SU-DHL-6 (cell line): ENCODE measurements around the gene CBFB.

Source experiments
- H2AFZ ChIP-seq: fragments of 200-600 bp; sonication (generic); 2 replicates; pipeline ENCODE4 v1.6.1; 2014; ENCODE audit warnings: low read depth, mild to moderate bottlenecking, moderate library complexity, mixed read lengths, antibody characterized with exemption, low read length; ENCODE audit not compliant: severe bottlenecking
- H3F3A ChIP-seq: fragments of 200-600 bp; shearing (Covaris generic); 2 replicates; pipeline ENCODE4 v1.6.0; 2016; ENCODE audit warnings: antibody characterized with exemption, mild to moderate bottlenecking; ENCODE audit not compliant: insufficient read depth
- H3K27ac ChIP-seq: fragments of 200-600 bp; sonication (generic); 2 replicates; pipeline ENCODE4 v1.5.1; 2016; ENCODE audit warnings: low read depth, mild to moderate bottlenecking, low read length, moderate library complexity, mixed read lengths
- H3K27me3 ChIP-seq: fragments of 200-600 bp; sonication (generic), shearing (Covaris generic); 2 replicates; pipeline ENCODE4 v1.6.0; 2014; ENCODE audit warnings: mild to moderate bottlenecking, low read length
- H3K36me3 ChIP-seq: fragments of 200-600 bp; sonication (generic); 2 replicates; pipeline ENCODE4 v1.6.1; 2014; ENCODE audit warnings: mild to moderate bottlenecking, low read length, mixed read lengths
- H3K4me2 ChIP-seq: fragments of 300-600, 200-600 bp; shearing (Covaris generic), sonication (generic); 2 replicates; pipeline ENCODE4 v1.6.0; 2014; ENCODE audit warnings: low read length, low read depth, mild to moderate bottlenecking; ENCODE audit not compliant: poor library complexity, severe bottlenecking
- H3K4me3 ChIP-seq: fragments of 200-600 bp; sonication (generic); 2 replicates; pipeline ENCODE4 v1.5.1; 2014; ENCODE audit warnings: antibody characterized with exemption, low read length, mild to moderate bottlenecking, mixed read lengths; ENCODE audit not compliant: insufficient read depth, poor library complexity, severe bottlenecking
- H3K79me2 ChIP-seq: fragments of 200-600 bp; sonication (generic); 2 replicates; pipeline ENCODE4 v1.6.1; 2014; ENCODE audit warnings: mild to moderate bottlenecking, low read length, moderate library complexity; ENCODE audit not compliant: insufficient read depth
- H3K9ac ChIP-seq: fragments of 200-600 bp; sonication (generic); 2 replicates; pipeline ENCODE4 v1.7.0; 2014; ENCODE audit warnings: mild to moderate bottlenecking, low read length
- H3K9me2 ChIP-seq: fragments of 200-600 bp; sonication (generic); replicated peaks from 2 replicates; pipeline ENCODE4 v1.6.1; 2014; ENCODE audit warnings: low read length; ENCODE audit not compliant: insufficient read depth
- H3K9me3 ChIP-seq: fragments of 200-600 bp; sonication (generic); 2 replicates; pipeline ENCODE4 v1.6.1; 2014; ENCODE audit warnings: low read length, mixed read lengths; ENCODE audit not compliant: insufficient read depth
- H4K20me1 ChIP-seq: fragments of 200-600 bp; sonication (generic); 2 replicates; pipeline ENCODE4 v1.6.1; 2014; ENCODE audit warnings: low read depth, mild to moderate bottlenecking, antibody characterized with exemption, low read length, moderate library complexity, mixed read lengths
- CTCF ChIP-seq: fragments of 200-600 bp; sonication (generic); IDR thresholded peaks from one replicate; pipeline ENCODE4 v1.5.1; 2017; ENCODE audit warnings: antibody characterized with exemption, mild to moderate bottlenecking, low read length, moderate library complexity; ENCODE audit not compliant: insufficient read depth, poor library complexity, severe bottlenecking
- EZH2phosphoT487 ChIP-seq: fragments of 200-600 bp; sonication (generic), shearing (Covaris generic); conservative IDR thresholded peaks from 2 replicates; pipeline ENCODE4 v1.6.1; 2018; ENCODE audit warnings: mild to moderate bottlenecking, antibody characterized with exemption, low read length, moderate library complexity, mixed read lengths

CBFB gene

DNA sequence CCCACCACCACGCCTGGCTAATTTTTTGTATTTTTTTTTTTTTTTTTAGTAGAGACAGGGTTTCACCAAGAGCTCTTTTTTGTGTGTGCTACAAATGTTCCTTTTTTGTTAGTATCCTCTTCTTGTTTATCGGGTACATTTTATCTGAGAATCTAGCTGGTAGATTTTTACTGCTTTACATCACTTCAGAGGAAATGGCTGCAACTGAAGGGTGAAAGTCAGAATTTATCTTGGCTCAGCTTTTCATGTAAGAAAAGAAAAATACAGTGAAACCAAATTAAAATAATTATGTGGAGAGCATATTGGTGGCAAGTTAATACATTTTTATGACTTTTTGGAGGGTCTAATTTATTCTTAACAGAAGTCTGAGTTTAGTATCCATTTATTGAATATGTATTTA, 26.0 kb downstream of the CBFB start:
- Histone ChIP-seq H3K79me2 (peaks cover 90% of the 10 kb centered on the region), H4K20me1 (no peaks in the 10 kb centered on the region), H3K27ac (no peak overlapping the region), H3K4me3 (no peak overlapping the region), H3K4me2 (no peak overlapping the region), H3K9ac (no peak overlapping the region), H3F3A (peaks cover 10% of the 10 kb centered on the region; the same call in 1 of the 2 replicates), H3K27me3 (no peaks in the 10 kb centered on the region), H3K36me3 (no peaks in the 10 kb centered on the region), H3K9me3 (no peaks in the 10 kb centered on the region), H3K9me2 (no peaks in the 10 kb centered on the region), H2AFZ (no peak overlapping the region)
- TF ChIP-seq EZH2phosphoT487: no peak
- TF ChIP-seq CTCF: no peak

- H2AFZ ChIP-seq: no peak overlapping the region
- H3K9me3 ChIP-seq: no peaks in the 10 kb centered on the region
- no peaks in the 10 kb centered on the region; the same call in 1 of the 2 replicates for H3K36me3 ChIP-seq
- H3K27ac ChIP-seq: no peak overlapping the region
- H3F3A ChIP-seq: peaks cover 7% of the 10 kb centered on the region; the same call in 1 of the 2 replicates
- H3K27me3 ChIP-seq: no peaks in the 10 kb centered on the region
- H3K9ac ChIP-seq: no peak overlapping the region
- no peak for TF ChIP-seq EZH2phosphoT487
- TF ChIP-seq CTCF: no peak
- H3K79me2 ChIP-seq: peaks cover 92% of the 10 kb centered on the region
- no peak overlapping the region for H3K4me2 ChIP-seq
- H3K9me2 ChIP-seq: no peaks in the 10 kb centered on the region
- 0 out of 2 replicates have a peak, but pooled peaks cover 1% of the 10 kb centered on the region for H4K20me1 ChIP-seq
- H3K4me3 ChIP-seq: no peak overlapping the region
Observed at GRCh38 chr16:67055712-67056487, 27.0 kb downstream of the CBFB start.

DNA sequence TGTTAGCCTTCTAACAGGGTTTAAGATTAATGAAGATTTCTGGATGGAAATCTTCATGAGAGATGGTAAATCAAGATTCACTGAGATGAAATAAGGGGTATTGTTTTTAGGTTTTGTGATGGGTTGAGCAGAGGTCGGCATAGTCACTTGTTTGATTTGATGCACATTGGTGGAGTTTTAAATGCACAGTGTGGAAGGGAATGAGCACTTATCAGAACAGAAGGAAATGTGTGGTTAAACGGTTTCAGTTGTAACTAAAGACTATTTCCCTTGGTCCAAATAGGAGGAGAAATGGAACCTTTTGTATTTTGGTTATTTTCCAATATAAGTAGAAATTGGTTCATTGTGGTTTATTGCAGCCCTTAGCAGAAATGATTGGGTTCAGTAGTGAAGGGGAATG, 34.1 kb downstream of the CBFB start:
- no peak overlapping the region for H3K9ac ChIP-seq
- H2AFZ ChIP-seq: no peak overlapping the region
- H3K9me3 ChIP-seq: no peaks in the 10 kb centered on the region
- H3K9me2 ChIP-seq: no peaks in the 10 kb centered on the region
- TF ChIP-seq CTCF (no peak), EZH2phosphoT487 (no peak)
- peaks cover 11% of the 10 kb centered on the region for H3K36me3 ChIP-seq
- H3F3A ChIP-seq: no peaks in the 10 kb centered on the region
- peaks cover 80% of the 10 kb centered on the region for H3K79me2 ChIP-seq
- no peaks in the 10 kb centered on the region for H3K27me3 ChIP-seq
- peaks cover 10% of the 10 kb centered on the region; the same call in 1 of the 2 replicates for H4K20me1 ChIP-seq
- H3K27ac ChIP-seq: no peak overlapping the region
- no peak overlapping the region for H3K4me2 ChIP-seq
- H3K4me3 ChIP-seq: no peak overlapping the region
